C4-2B (cell line): ENCODE measurements around the gene GRN.
A peak's percentile ranks its signal among the peaks of the same experiment; 100 is the strongest.
"Not testable (repeated sequence)": the region's sequence is repeated elsewhere in the genome, so short reads cannot be mapped to it uniquely, and the experiment has no call there.

ENCODE experiments used
- H3K27ac ChIP-seq: fragments of 450-650 bp; 2 replicates; pipeline ENCODE4 v1.5.1; 2017
- ZFX ChIP-seq: fragments of 450-650 bp; IDR thresholded peaks from 2 replicates; pipeline ENCODE4 v1.6.1; 2017
- TF ChIP-seq, protein P1 (sequence below): fragments of 450-650 bp; conservative IDR thresholded peaks from 2 replicates; pipeline ENCODE4 v1.5.1; 2017; ENCODE audit warnings: mild to moderate bottlenecking

Gene GRN

DNA sequence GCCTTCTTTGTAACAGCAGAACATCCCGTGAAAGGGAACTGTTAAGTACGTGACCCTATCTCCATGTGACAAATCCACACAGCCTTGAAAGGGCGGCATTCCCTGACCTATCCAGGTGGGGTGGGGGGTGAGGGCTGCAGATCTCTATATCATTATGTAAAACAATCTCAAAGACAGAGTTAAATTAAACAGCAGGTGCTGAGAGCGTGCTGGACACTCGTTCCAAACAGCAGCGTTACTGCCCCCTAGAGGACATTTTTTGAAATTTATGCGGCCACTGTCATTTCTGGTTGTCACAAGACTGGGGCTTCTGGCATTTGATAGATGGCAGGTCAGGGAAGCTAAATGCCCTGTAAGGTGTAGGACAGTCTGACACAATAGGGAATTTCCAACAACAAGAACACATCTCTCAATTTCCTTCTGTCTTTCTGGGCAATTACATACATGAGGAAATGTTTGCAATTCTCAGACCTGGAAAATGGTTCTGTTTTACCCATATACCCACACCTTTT is 13.8 kb upstream of the GRN start:
- no peak overlapping the region for H3K27ac ChIP-seq
- no peak for TF ChIP-seq ZFX
- TF ChIP-seq, protein P1, sequence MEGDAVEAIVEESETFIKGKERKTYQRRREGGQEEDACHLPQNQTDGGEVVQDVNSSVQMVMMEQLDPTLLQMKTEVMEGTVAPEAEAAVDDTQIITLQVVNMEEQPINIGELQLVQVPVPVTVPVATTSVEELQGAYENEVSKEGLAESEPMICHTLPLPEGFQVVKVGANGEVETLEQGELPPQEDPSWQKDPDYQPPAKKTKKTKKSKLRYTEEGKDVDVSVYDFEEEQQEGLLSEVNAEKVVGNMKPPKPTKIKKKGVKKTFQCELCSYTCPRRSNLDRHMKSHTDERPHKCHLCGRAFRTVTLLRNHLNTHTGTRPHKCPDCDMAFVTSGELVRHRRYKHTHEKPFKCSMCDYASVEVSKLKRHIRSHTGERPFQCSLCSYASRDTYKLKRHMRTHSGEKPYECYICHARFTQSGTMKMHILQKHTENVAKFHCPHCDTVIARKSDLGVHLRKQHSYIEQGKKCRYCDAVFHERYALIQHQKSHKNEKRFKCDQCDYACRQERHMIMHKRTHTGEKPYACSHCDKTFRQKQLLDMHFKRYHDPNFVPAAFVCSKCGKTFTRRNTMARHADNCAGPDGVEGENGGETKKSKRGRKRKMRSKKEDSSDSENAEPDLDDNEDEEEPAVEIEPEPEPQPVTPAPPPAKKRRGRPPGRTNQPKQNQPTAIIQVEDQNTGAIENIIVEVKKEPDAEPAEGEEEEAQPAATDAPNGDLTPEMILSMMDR: peak; percentile 80

DNA sequence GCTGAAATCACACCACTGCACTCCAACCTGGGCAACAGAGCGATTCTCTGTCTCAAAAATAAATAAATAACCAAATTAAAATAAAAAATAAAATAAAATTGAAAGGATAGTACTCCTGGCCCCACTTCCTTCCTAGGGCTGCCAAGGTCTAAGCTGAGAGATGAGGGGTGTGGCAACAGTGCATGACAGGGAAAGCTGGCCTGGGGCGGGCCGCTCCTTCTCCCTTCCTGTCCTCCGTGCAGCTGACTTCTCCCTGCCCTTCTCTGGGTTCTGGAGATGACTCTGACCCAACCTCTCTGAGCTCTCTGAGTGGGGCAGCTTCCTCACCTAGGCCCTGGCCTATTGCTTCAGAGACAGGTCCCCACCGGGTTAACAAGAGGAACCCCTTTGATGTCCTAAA is 11.7 kb upstream of the GRN start:
- no peak for TF ChIP-seq ZFX
- TF ChIP-seq, protein P1: no peak
- no peak overlapping the region for H3K27ac ChIP-seq

DNA sequence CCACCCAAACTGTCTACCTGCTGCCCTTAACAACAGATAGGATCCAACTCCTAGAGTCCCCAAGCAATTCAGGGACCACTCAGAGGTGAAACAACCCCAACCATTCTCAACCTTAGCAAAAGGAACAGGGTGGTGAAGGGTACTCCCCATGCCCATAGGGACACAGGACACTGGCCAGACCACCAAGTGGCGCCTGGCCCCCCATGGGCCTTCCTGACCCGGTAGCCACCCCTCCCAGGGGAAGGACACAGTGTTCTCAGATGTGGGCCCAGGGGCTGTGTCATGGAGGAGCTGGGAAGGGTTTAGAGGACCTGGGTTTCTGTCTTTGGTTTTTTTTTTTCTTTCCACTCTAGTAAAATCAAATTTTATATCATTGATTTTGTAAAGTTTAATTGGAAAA is 10.8 kb upstream of the GRN start:
- no peak for TF ChIP-seq ZFX
- TF ChIP-seq, protein P1: no peak
- no peak overlapping the region for H3K27ac ChIP-seq

DNA sequence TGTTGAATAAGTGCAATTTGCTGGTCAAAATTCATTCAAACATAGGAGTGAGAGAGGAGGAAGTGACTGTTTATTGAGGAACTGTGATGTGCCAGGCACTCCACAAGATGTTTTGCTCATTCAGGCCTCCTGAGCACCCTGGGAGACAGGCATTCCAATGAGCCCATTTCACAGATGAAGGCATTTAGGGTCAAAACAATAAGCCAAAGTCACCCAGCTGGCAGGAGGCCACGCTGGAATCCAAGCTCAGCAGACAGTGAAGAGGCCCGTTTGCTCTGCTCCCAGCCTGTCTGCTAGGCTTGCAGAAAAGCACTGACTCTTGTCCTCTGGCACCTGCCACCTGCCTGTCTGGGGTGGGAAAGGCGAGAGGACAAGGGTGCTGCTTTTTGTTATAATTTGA is 10.4 kb upstream of the GRN start:
- H3K27ac ChIP-seq: no peak overlapping the region
- TF ChIP-seq ZFX: no peak
- TF ChIP-seq, protein P1: no peak

GRCh38 chr17:44335564-44335963 is 9.5 kb upstream of the GRN start:
- no peak for TF ChIP-seq ZFX
- TF ChIP-seq, protein P1: no peak

DNA sequence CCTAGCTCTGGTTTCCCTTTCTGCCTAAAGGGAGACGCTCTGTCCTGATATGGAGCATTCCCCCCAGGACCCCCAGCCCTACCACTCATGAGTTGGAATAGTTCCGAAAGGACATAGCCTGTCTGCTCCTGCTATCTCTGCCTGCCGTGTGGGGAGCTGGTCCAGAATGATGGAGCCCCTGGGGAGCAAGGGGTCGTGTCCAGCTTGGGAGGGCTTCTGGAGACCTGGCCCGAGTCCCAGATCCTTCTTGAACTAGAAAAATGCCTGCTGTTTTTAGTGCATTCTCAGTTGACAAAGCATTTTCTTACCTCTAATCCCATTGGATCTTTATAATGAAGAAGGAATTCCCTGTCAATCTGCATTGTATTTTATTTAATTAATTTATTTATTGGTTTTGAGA is 9.1 kb upstream of the GRN start:
- no peak for TF ChIP-seq ZFX
- TF ChIP-seq, protein P1: no peak
- no peak overlapping the region for H3K27ac ChIP-seq

More at GRCh38 chr17:44335564-44335963, 9.5 kb upstream of the GRN start:
- no peak overlapping the region for H3K27ac ChIP-seq

DNA sequence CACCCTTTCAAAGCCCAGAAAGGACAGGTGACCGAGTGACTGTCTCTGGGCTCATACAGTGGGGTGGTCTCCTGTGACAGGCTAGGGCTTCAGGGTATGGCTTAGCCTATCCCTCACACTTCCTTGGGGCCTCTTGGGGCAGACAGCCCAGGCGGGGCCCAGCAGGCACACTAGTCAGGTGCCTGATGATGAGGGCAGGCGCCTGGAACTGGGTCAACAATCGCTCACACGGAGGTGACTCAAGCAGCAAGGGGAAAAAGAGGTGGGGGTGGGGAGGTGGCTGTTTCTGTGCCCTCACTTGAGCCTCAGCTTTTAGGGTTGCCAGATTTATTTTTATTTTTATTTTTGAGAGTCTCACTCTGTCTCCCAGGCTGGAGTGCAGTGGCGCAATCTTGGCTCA is 6.4 kb upstream of the GRN start:
- H3K27ac ChIP-seq: no peak overlapping the region
- TF ChIP-seq, protein P1: no peak
- TF ChIP-seq ZFX: no peak

- H3K27ac ChIP-seq: not testable (repeated sequence)
Observed at GRCh38 chr17:44340553-44340952, 4.5 kb upstream of the GRN start.
